Peyer's patch (tissue), 4 donors: ENCODE results near the gene PPP1R7.

ENCODE experiments used
- POLR2A ChIP-seq, 2 donors: fragments of 450-650 bp; IDR thresholded peaks; one replicate each; pipeline ENCODE4 v1.5.1; 2017; ENCODE audit warnings: antibody characterized with exemption in 2 of 2, mild to moderate bottlenecking in 2 of 2, moderate library complexity in 2 of 2
- TF ChIP-seq, protein P1 (sequence below), 6 experiments: fragments of 450-650 bp in 4 of 6; fragments of 200-600 bp in 2 of 6; sonication (generic) in 1 of 6; IDR thresholded peaks; one replicate each; pipeline ENCODE4 v1.5.1; 2017 to 2019; ENCODE audit warnings: antibody characterized with exemption in 6 of 6, mild to moderate bottlenecking in 3 of 6, moderate library complexity in 1 of 6

DNA sequence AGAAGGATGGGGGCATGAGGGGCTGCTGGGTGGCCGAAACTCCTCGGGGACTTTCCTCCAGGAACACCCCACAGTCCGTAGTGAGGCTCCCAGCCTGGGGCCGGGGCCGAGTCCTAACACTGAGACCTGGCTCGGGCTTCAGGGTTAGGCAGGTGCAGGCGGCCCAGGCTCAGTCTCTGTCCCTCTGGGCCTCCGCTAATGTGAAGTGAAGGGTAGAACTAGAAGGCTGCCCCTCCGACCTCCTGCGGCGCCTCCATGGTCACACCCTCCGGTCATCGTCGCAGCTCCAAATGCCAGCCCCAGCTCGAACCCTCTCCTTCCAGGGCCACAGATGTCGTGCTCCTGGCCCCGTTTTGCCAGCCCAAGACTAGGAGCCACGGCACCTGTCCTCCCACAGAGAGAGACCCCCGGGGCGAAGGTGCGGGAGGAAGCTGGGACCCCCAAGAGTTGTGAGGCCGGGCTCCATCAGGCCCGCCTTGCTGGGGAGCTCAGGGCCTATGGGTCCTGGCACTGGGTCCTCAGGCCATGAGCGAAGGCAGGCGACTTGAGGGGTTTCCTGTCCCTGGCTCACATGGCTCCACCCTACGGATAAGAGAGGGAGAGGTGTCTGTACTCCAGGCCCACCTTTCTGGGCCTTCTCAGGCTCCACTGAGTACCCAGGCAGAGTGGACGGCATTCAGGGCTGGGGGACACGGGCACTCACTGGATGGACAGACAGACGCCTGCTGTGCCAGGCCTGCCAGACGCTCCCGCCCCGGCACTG, 39.0 kb downstream of the PPP1R7 start:
- TF ChIP-seq, protein P1, sequence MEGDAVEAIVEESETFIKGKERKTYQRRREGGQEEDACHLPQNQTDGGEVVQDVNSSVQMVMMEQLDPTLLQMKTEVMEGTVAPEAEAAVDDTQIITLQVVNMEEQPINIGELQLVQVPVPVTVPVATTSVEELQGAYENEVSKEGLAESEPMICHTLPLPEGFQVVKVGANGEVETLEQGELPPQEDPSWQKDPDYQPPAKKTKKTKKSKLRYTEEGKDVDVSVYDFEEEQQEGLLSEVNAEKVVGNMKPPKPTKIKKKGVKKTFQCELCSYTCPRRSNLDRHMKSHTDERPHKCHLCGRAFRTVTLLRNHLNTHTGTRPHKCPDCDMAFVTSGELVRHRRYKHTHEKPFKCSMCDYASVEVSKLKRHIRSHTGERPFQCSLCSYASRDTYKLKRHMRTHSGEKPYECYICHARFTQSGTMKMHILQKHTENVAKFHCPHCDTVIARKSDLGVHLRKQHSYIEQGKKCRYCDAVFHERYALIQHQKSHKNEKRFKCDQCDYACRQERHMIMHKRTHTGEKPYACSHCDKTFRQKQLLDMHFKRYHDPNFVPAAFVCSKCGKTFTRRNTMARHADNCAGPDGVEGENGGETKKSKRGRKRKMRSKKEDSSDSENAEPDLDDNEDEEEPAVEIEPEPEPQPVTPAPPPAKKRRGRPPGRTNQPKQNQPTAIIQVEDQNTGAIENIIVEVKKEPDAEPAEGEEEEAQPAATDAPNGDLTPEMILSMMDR (IDR thresholded peaks at IDR 0.05) = no peak
- TF ChIP-seq POLR2A (IDR thresholded peaks at IDR 0.05) = no peak
